H9 (cell line): ENCODE results near the gene SETBP1. TPM values are rescaled to one million over a fixed set of nuclear protein-coding genes. Genes with fewer than 3 reads are reported as not detected.

Source experiments
- DNase-seq: peaks from one replicate; pipeline ENCODE4 v3.0.0-alpha.2; 2017
- H2AFZ ChIP-seq: one replicate; pipeline ENCODE4 v1.6.1; 2013; ENCODE audit warnings: mild to moderate bottlenecking, low read length, control low read depth, moderate library complexity
- H2AK5ac ChIP-seq: 2 replicates; pipeline ENCODE4 v1.6.1; 2013; ENCODE audit warnings: low read length, control low read depth, mixed read lengths; ENCODE audit not compliant: insufficient read length
- H2BK120ac ChIP-seq: one replicate; pipeline ENCODE4 v1.6.1; 2013; ENCODE audit warnings: low read depth, mild to moderate bottlenecking, low read length, control low read depth, inconsistent platforms; ENCODE audit not compliant: poor library complexity, severe bottlenecking
- H2BK12ac ChIP-seq: 2 replicates; pipeline ENCODE4 v1.6.1; 2013; ENCODE audit warnings: low read length, control low read depth, mixed read lengths, low read depth; ENCODE audit not compliant: insufficient read length
- H2BK15ac ChIP-seq: 2 replicates; pipeline ENCODE4 v1.6.1; 2013; ENCODE audit warnings: low read depth, low read length, control low read depth
- H2BK20ac ChIP-seq: one replicate; pipeline ENCODE4 v1.6.1; 2013; ENCODE audit warnings: low read depth, mild to moderate bottlenecking, low read length, control low read depth, inconsistent platforms; ENCODE audit not compliant: poor library complexity, severe bottlenecking
- H2BK5ac ChIP-seq: 2 replicates; pipeline ENCODE4 v1.6.1; 2013; ENCODE audit warnings: low read length, control low read depth, mixed read lengths; ENCODE audit not compliant: insufficient read length
- H3K14ac ChIP-seq: 2 replicates; pipeline ENCODE4 v1.6.1; 2013; ENCODE audit warnings: low read length, control low read depth; ENCODE audit not compliant: insufficient read depth
- H3K18ac ChIP-seq: 2 replicates; pipeline ENCODE4 v1.6.1; 2013; ENCODE audit warnings: low read depth, mild to moderate bottlenecking, mixed read lengths, low read length, control low read depth; ENCODE audit not compliant: insufficient read length
- H3K23ac ChIP-seq: 2 replicates; pipeline ENCODE4 v1.6.1; 2013; ENCODE audit warnings: low read length, control low read depth, mixed read lengths, low read depth; ENCODE audit not compliant: insufficient read length
- H3K23me2 ChIP-seq: 2 replicates; pipeline ENCODE4 v1.6.1; 2013; ENCODE audit warnings: low read depth, mild to moderate bottlenecking, mixed read lengths, low read length, control low read depth; ENCODE audit not compliant: insufficient read length, poor library complexity, severe bottlenecking
- H3K27ac ChIP-seq: 2 replicates; pipeline ENCODE4 v1.5.1; 2013; ENCODE audit warnings: low read length, control low read depth, mixed read lengths, low read depth; ENCODE audit not compliant: insufficient read length
- H3K27me3 ChIP-seq: 2 replicates; pipeline ENCODE4 v1.6.1; 2013; ENCODE audit warnings: low read length, control low read depth, inconsistent platforms; ENCODE audit not compliant: insufficient read depth
- H3K4ac ChIP-seq: 2 replicates; pipeline ENCODE4 v1.6.1; 2013; ENCODE audit warnings: low read depth, mild to moderate bottlenecking, control low read depth, inconsistent platforms, low read length, moderate library complexity
- H3K4me1 ChIP-seq: 2 replicates; pipeline ENCODE4 v1.6.1; 2013; ENCODE audit warnings: low read length, control low read depth, inconsistent platforms; ENCODE audit not compliant: insufficient read depth
- H3K4me2 ChIP-seq: 2 replicates; pipeline ENCODE4 v1.6.1; 2013; ENCODE audit warnings: low read length, control low read depth, mixed read lengths; ENCODE audit not compliant: insufficient read length, insufficient read depth
- H3K56ac ChIP-seq: 2 replicates; pipeline ENCODE4 v1.6.1; 2013; ENCODE audit warnings: low read depth, mild to moderate bottlenecking, mixed read lengths, low read length, control low read depth; ENCODE audit not compliant: insufficient read length
- H3K79me1 ChIP-seq: 2 replicates; pipeline ENCODE4 v1.6.1; 2013; ENCODE audit warnings: low read depth, mild to moderate bottlenecking, moderate library complexity, low read length, control low read depth, inconsistent platforms; ENCODE audit not compliant: insufficient read depth, poor library complexity, severe bottlenecking
- H3K79me2 ChIP-seq: 2 replicates; pipeline ENCODE4 v1.6.1; 2013; ENCODE audit warnings: low read length, control low read depth, inconsistent platforms; ENCODE audit not compliant: insufficient read depth
- H3K9ac ChIP-seq: 2 replicates; pipeline ENCODE4 v1.6.1; 2013; ENCODE audit warnings: low read length, control low read depth, mixed read lengths; ENCODE audit not compliant: insufficient read length; ENCODE audit errors: extremely low read depth
- H3K9me3 ChIP-seq: one replicate; pipeline ENCODE4 v1.6.1; 2013; ENCODE audit warnings: low read depth, low read length, inconsistent platforms; ENCODE audit not compliant: control insufficient read depth
- H3T11ph ChIP-seq: one replicate; pipeline ENCODE4 v1.6.1; 2013; ENCODE audit warnings: mild to moderate bottlenecking, low read length, control low read depth, inconsistent platforms
- H4K20me1 ChIP-seq: one replicate; pipeline ENCODE4 v1.6.1; 2013; ENCODE audit not compliant: control insufficient read depth, insufficient read length, insufficient read depth
- H4K5ac ChIP-seq: 2 replicates; pipeline ENCODE4 v1.6.1; 2013; ENCODE audit warnings: low read depth, mild to moderate bottlenecking, mixed read lengths, low read length, control low read depth; ENCODE audit not compliant: insufficient read length
- H4K8ac ChIP-seq: replicated peaks from 2 replicates; pipeline ENCODE4 v1.6.1; 2013; ENCODE audit warnings: low read length, control low read depth, mixed read lengths, low read depth; ENCODE audit not compliant: insufficient read length
- H4K91ac ChIP-seq: 2 replicates; pipeline ENCODE4 v1.6.1; 2013; ENCODE audit warnings: low read depth, mild to moderate bottlenecking, moderate library complexity, mixed read lengths, low read length, control low read depth; ENCODE audit not compliant: insufficient read length
- H3K27ac Mint-ChIP-seq, 3 experiments: 2 replicates in 2 of 3; 3 replicates in 1 of 3; pipeline ENCODE4 v1.8.0; 2020 to 2021; ENCODE audit warnings: mixed read lengths in 3 of 3, mild to moderate bottlenecking in 1 of 3, moderate library complexity in 1 of 3
- H3K27me3 Mint-ChIP-seq: 2 replicates; pipeline ENCODE4 v1.8.0; 2021; ENCODE audit warnings: low read depth, mild to moderate bottlenecking, moderate library complexity, mixed read lengths
- H3K36me3 Mint-ChIP-seq, 3 experiments: 2 replicates in 2 of 3; 3 replicates in 1 of 3; pipeline ENCODE4 v1.8.0; 2020 to 2021; ENCODE audit warnings: low read depth in 3 of 3, mixed read lengths in 3 of 3; ENCODE audit not compliant: insufficient read depth in 1 of 3
- H3K4me1 Mint-ChIP-seq, 2 experiments: 2 replicates each; pipeline ENCODE4 v1.8.0; 2020; ENCODE audit warnings: mixed read lengths in 2 of 2
- H3K4me3 Mint-ChIP-seq, 2 experiments: 2 replicates in 1 of 2; 3 replicates in 1 of 2; pipeline ENCODE4 v1.8.0; 2020 to 2021; ENCODE audit warnings: mild to moderate bottlenecking in 2 of 2, mixed read lengths in 2 of 2, moderate library complexity in 1 of 2
- H3K9me3 Mint-ChIP-seq, 2 experiments: 2 replicates in 1 of 2; 3 replicates in 1 of 2; pipeline ENCODE4 v1.8.0; 2020; ENCODE audit warnings: mild to moderate bottlenecking in 2 of 2, mixed read lengths in 2 of 2, moderate library complexity in 1 of 2
- CTCF ChIP-seq: fragments of 200-600 bp; sonication (generic); conservative IDR thresholded peaks from 3 replicates; pipeline ENCODE4 v1.8.0; 2021; ENCODE audit warnings: antibody characterized with exemption, mild to moderate bottlenecking
- WGBS: extraction: QIAGEN DNeasy Blood & Tissue Kit; methylation state at CpG from one replicate; pipeline ENCODE4 v1.1.7; 2013; ENCODE audit warnings: missing lambda C conversion rate, low lambda C conversion rate, mixed read lengths; ENCODE audit not compliant: insufficient read length; ENCODE audit errors: extremely low coverage; 5-methylcytosine and 5-hydroxymethylcytosine counted together
- total RNA-seq: library from RNA; stranded (reverse); gene quantifications from 2 replicates; pipeline ENCODE4 v1.2.1, GENCODE V29; 2021

Gene SETBP1
- total RNA-seq, 1 experiment from 2014 or later = 4.6 TPM

GRCh38 chr18:45019469-45019868, 338.8 kb downstream of the SETBP1 start:
- Histone ChIP-seq H4K5ac (no peak overlapping the region), H2BK15ac (no peak overlapping the region), H3K9me3 (no peaks in the 10 kb centered on the region), H3K18ac (no peak overlapping the region), H4K8ac (no peak overlapping the region), H3K4me2 (no peak overlapping the region), H3K27me3 (no peaks in the 10 kb centered on the region), H3K23me2 (no peaks in the 10 kb centered on the region), H3K56ac (no peak overlapping the region), H2BK120ac (no peak overlapping the region), H3K4me1 (peaks cover 10% of the 10 kb centered on the region; the same call in 1 of the 2 replicates), H2AFZ (no peak overlapping the region), H3T11ph (no peak overlapping the region), H4K91ac (no peak overlapping the region), H3K79me2 (no peaks in the 10 kb centered on the region), H3K4ac (no peak overlapping the region), H3K9ac (no peak overlapping the region), H3K27ac (no peak overlapping the region), H2BK12ac (no peak overlapping the region), H3K14ac (no peak overlapping the region), H4K20me1 (no peaks in the 10 kb centered on the region), H2BK5ac (no peak overlapping the region), H3K23ac (no peak overlapping the region), H3K79me1 (no peaks in the 10 kb centered on the region), H2AK5ac (no peak overlapping the region), H2BK20ac (no peak overlapping the region)
- Mint-ChIP-seq H3K9me3 (no peaks in the 10 kb centered on the region), H3K4me3 (no peak overlapping the region), H3K4me1 (peaks cover 24 to 28% of the 10 kb centered on the region in 2 experiments), H3K27ac (no peak overlapping the region), H3K36me3 (no peaks in the 10 kb centered on the region), H3K27me3 (no peaks in the 10 kb centered on the region; the same call in 1 of the 2 replicates)
- no peak for TF ChIP-seq CTCF
- no peak for DNase-seq
- no CpG with 5 or more reads among the region's 1 CpG for WGBS
